BE2C (cell line): ENCODE measurements around the gene TAS2R41.

Source experiments
- DNase-seq: peaks from one replicate; pipeline ENCODE4 v3.0.0-alpha.2; 2020
- H3K27me3 ChIP-seq: fragments of 250-450 bp; sonication (Bioruptor Pico); 2 replicates; pipeline ENCODE4 v1.5.1; 2020; ENCODE audit warnings: mild to moderate bottlenecking
- H3K36me3 ChIP-seq: fragments of 250-450 bp; sonication (Bioruptor Pico); 2 replicates; pipeline ENCODE4 v1.5.1; 2020; ENCODE audit warnings: mild to moderate bottlenecking
- H3K4me1 ChIP-seq: fragments of 250-450 bp; sonication (Bioruptor Pico); 2 replicates; pipeline ENCODE4 v1.5.1; 2020
- H3K4me3 ChIP-seq: 2 replicates; pipeline ENCODE4 v1.5.1; 2011; ENCODE audit warnings: low read depth, low read length
- H3K9me3 ChIP-seq: fragments of 250-450 bp; sonication (Bioruptor Pico); 2 replicates; pipeline ENCODE4 v1.5.1; 2020
- TF ChIP-seq, protein P1 (sequence below): IDR thresholded peaks from 2 replicates; pipeline ENCODE4 v1.5.1; 2012; ENCODE audit warnings: mild to moderate bottlenecking, low read depth, low read length

The TAS2R41 gene

DNA sequence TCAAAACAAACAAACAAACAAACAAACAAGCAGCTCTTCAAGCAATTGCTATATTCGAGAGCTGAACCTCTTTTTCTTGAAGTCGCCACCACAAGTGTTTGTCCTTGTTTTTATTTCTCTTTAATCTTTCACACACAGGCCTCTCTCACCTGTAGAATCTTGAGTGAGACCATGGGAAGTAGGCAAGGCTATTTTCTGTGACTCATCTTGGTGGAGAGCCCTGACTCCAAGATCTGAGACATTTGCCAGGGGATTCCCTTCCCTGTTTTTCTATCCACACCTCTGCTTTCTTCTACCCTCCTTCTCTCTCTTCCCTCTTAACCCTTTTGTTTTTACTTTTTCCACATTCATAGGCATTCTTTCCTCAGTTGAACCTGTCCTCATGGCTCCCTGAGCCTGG lies 42.4 kb upstream of the TAS2R41 start:
- Histone ChIP-seq H3K27me3 (peaks cover 2% of the 10 kb centered on the region; the same call in 1 of the 2 replicates), H3K9me3 (no peaks in the 10 kb centered on the region), H3K4me3 (no peak overlapping the region), H3K36me3 (no peaks in the 10 kb centered on the region), H3K4me1 (no peaks in the 10 kb centered on the region)
- no peak for DNase-seq
- TF ChIP-seq, protein P1, sequence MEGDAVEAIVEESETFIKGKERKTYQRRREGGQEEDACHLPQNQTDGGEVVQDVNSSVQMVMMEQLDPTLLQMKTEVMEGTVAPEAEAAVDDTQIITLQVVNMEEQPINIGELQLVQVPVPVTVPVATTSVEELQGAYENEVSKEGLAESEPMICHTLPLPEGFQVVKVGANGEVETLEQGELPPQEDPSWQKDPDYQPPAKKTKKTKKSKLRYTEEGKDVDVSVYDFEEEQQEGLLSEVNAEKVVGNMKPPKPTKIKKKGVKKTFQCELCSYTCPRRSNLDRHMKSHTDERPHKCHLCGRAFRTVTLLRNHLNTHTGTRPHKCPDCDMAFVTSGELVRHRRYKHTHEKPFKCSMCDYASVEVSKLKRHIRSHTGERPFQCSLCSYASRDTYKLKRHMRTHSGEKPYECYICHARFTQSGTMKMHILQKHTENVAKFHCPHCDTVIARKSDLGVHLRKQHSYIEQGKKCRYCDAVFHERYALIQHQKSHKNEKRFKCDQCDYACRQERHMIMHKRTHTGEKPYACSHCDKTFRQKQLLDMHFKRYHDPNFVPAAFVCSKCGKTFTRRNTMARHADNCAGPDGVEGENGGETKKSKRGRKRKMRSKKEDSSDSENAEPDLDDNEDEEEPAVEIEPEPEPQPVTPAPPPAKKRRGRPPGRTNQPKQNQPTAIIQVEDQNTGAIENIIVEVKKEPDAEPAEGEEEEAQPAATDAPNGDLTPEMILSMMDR = no peak

DNA sequence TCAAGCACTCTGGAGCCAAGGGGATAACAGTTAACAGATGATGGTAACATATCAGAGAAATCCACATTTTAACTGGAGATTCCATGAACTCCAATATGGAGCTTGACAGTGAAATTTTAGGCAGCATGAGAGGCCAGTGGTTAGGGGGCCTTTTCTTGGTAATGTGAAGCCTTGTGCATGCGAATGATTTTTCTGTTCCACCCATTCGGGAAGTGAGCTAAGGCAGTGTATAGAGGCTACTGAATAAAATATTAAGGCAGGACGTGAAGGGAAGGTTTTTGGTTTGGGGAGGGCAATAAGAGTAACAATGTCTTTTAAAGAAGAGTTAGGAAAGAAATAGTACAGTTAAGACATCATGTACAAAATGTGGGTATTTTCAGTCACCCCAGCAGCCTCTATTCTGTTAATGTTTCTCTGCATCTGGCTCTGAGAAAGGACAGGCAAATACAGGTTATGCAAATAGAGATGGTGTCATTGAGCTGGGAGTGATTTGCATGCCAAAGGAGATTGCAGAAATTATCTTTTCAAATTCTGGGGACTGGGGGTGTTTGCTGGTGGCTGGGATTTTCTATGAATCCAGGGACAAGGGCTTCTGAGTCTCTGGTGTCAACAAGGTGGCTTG lies 41.2 kb upstream of the TAS2R41 start:
- H3K27me3 ChIP-seq = 0 out of 2 replicates have a peak, but pooled peaks cover 2% of the 10 kb centered on the region
- no peak for DNase-seq
- TF ChIP-seq, protein P1 = no peak
- no peaks in the 10 kb centered on the region for H3K9me3 ChIP-seq
- no peak overlapping the region for H3K4me3 ChIP-seq
- H3K36me3 ChIP-seq = no peaks in the 10 kb centered on the region
- no peaks in the 10 kb centered on the region for H3K4me1 ChIP-seq

DNA sequence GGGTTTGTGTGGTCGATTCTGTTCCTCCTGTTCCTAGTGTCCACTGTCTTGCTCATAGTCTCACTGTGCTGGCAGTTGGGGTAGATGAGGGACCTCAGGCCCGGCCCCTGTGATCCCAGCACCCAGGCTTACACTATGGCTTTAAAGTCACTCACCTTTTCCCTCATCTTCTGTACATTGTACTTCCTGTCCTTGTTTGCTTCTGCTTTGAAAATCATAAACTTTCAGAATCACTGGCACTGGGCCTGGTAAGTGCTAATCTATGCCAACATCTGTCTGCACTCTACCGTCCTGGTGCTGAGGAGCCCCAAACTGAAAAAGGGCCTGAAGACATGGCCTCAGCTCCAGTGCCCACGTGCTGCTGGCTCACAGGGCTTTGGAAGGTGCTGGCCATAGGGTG lies 40.1 kb upstream of the TAS2R41 start:
- TF ChIP-seq, protein P1 = no peak
- H3K4me1 ChIP-seq = no peaks in the 10 kb centered on the region
- H3K36me3 ChIP-seq = no peaks in the 10 kb centered on the region
- no peak for DNase-seq
- H3K4me3 ChIP-seq = no peak overlapping the region
- no peaks in the 10 kb centered on the region for H3K9me3 ChIP-seq
- 0 out of 2 replicates have a peak, but pooled peaks cover 2% of the 10 kb centered on the region for H3K27me3 ChIP-seq

DNA sequence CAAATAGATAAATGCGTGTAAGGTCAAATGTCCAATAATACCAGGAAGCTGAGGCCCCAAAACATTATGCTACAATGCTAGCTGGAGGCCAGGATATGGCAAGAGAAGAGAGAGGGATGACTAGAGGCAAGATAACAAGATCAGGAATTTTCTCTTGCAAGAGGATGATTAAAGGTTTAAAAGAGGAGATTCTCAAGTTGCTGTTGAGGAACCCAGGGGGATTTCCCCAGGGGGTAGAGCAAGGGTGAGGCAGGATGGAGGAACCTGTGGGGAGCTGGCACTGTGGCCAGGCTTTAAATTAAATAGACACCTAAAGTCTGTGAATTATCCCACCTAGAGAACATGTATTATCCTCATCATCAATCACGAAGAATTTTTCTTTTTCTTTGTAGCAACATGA lies 37.8 kb upstream of the TAS2R41 start:
- no peaks in the 10 kb centered on the region for H3K36me3 ChIP-seq
- H3K9me3 ChIP-seq = no peaks in the 10 kb centered on the region
- TF ChIP-seq, protein P1 = no peak
- DNase-seq = no peak
- no peaks in the 10 kb centered on the region for H3K4me1 ChIP-seq
- H3K4me3 ChIP-seq = no peak overlapping the region
- H3K27me3 ChIP-seq = peaks cover 2% of the 10 kb centered on the region; the same call in 1 of the 2 replicates

- Histone ChIP-seq H3K9me3 (no peaks in the 10 kb centered on the region), H3K27me3 (peaks cover 7% of the 10 kb centered on the region; the same call in 1 of the 2 replicates), H3K4me1 (no peaks in the 10 kb centered on the region), H3K36me3 (no peaks in the 10 kb centered on the region), H3K4me3 (no peak within 1 kb of the TSS)
- TF ChIP-seq, protein P1 = no peak
- DNase-seq = no peak
These were observed 34.5 kb upstream of the TAS2R41 start, which contains the start of gene TAS2R60 for GRCh38 chr7:143443153-143443552. TAS2R60 (plus strand) TSS chr7:143443453; CDS start chr7:143443453, 0 bp downstream.

DNA sequence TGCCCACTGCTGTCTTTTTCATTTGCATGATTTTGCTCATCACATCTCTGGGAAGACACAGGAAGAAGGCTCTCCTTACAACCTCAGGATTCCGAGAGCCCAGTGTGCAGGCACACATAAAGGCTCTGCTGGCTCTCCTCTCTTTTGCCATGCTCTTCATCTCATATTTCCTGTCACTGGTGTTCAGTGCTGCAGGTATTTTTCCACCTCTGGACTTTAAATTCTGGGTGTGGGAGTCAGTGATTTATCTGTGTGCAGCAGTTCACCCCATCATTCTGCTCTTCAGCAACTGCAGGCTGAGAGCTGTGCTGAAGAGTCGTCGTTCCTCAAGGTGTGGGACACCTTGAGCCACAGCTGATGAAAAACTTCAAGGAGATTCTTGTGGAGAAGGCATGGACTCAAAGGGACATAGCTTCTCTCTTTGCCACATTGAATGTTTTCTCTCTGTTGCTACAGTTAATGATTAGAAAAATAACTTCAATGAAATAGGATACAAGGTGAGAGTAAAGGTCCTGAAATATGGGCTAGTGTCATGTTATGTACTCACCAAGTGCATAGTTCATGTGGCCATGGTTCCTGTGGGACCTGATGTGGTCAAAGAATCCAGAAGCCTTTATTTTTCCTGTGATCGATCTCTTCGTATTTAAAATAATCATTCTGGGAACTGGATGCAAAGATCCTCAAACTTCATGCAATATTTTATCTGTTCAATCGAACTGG lies 33.5 kb upstream of the TAS2R41 start:
- Histone ChIP-seq H3K4me1 (no peaks in the 10 kb centered on the region), H3K27me3 (peaks cover 7% of the 10 kb centered on the region; the same call in 1 of the 2 replicates), H3K4me3 (no peak overlapping the region), H3K9me3 (no peaks in the 10 kb centered on the region), H3K36me3 (no peaks in the 10 kb centered on the region)
- TF ChIP-seq, protein P1 = no peak
- DNase-seq = no peak
